GM18505 (cell line): Measurements from ENCODE around the gene CALY.
"Not testable (repeated sequence)": the region's sequence is repeated elsewhere in the genome, so short reads cannot be mapped to it uniquely, and the experiment has no call there.

Source experiments
- ATAC-seq: cut with Tn5 transposase; IDR thresholded peaks from one replicate; pipeline ENCODE4 v1.9.1; 2021; ENCODE audit not compliant: unreplicated experiment
- POLR2A ChIP-seq: IDR thresholded peaks from 4 replicates; pipeline ENCODE4 v1.6.1; 2011; ENCODE audit warnings: borderline replicate concordance; ENCODE audit not compliant: insufficient read depth, insufficient read length; ENCODE audit errors: extremely low read depth

Gene CALY

GRCh38 chr10:133326745-133327650 is 9.7 kb downstream of the CALY start:
- no peak for TF ChIP-seq POLR2A
- no peak for ATAC-seq

DNA sequence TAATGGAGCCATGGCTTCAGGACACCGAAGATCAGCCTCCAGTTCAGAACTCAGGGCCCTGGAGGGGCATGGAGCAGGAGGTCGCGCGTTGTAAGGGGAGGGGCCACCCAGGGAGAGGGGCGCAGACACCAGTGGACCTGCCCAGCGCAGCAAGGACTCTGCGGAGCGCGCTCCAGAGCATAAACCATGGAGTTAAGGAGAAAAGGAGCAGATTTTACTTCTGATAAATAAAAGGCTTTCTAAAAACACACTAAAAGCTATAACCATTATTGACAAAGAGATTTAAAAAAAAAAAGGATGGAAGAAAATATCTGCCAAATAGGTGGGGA is 10.5 kb downstream of the CALY start:
- ATAC-seq = no peak
- TF ChIP-seq POLR2A = no peak

- TF ChIP-seq POLR2A = no peak
- no peak for ATAC-seq
Observed at GRCh38 chr10:133325440-133326222, 11.1 kb downstream of the CALY start.

DNA sequence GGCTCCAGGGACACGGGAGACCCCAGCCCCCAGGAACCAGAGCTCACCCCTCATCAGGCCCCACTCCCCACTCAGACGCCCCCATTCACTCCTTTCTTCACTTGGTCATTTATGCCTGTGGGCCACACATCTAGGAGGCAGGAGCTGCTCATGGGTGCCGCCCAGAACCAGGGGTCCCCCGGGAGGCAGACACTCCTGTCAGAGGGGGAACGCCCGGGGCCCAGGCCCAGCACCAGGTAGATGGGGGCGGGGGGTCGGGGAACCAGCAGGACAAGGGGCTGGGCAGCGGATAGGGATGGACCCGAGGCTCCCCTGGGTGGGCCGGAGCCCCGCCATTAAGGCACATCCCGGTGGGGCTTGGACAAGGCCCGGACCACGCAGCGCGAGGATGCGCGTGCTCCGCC is 11.8 kb downstream of the CALY start:
- no peak for TF ChIP-seq POLR2A
- ATAC-seq = no peak

GRCh38 chr10:133324198-133324792 is 12.4 kb downstream of the CALY start:
- no peak for ATAC-seq
- no peak for TF ChIP-seq POLR2A

- ATAC-seq = not testable (repeated sequence)
Observed at GRCh38 chr10:133322064-133322709, 14.5 kb downstream of the CALY start.

DNA sequence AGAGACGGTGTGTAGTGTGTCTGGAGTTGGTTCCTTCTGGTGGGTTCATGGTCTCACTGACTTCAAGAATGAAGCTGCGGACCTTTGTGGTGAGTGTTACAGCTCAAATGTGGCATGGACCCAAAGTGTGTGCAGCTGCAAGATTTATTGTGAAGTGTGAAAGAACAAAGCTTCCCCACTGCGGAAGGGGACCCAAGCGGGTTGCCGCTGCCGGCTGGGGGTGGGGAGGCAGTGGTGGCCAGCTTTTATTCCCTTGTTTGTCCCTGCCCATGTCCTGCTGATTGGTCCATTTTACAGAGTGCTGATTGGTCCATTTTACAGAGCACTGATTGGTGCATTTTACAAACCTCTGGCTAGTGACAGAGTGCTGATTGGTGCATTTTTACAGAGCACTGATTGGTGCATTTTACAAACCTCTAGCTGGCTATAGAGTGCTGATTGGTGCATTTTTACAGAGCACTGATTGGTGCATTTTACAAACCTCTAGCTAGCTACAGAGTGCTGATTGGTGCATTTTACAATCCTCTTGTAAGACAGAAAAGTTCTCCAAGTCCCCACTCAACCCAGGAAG is 15.8 kb downstream of the CALY start:
- ATAC-seq = not testable (repeated sequence)

DNA sequence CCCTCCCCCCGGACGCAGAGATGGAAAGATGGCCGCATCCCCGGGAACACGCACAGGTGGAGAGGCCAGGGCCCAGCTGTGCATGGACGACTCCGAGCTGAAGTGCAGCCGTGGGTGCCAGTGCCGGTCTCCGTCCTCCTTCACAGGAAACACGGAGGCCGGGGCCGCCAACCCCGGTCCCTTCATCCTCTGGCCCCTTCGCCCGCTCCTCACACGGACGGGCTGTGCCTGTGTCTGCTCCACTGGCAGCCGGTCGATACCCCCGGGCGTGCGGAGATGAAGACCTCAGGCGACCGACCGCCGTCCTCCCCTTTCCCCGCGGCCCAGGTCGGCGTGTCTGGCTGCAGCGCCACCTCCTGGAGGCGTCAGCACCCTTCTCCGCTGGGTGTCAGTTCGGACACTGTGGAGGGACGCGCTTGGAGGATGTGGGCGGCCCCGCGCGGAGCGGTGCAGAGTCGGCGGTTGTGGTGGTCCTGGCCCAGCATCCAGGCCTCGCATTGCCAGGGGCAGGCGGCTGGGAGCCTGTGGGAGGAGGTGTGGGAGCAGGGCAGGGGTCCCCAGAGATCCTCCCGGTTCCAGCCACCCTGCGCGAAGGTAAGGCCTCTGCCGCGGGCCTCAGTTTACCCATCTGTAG is 18.1 kb downstream of the CALY start:
- peak; percentile 91 for ATAC-seq
- no peak for TF ChIP-seq POLR2A

DNA sequence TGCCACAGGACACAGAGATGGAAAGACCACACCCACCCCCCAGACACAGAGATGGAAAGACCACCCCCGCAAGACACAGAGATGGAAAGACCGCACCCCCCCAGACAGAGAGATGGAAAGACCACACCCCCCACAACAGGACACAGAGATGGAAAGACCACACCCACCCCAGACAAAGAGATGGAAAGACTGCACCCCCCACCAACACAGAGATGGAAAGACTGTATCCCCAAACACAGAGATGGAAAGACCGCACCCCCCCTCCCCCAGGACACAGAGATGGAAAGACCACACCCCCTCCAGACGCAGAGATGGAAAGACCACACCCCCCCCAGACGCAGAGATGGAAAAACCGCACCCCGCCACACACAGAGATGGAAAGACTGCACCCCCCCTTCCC is 20.0 kb downstream of the CALY start:
- ATAC-seq = no peak
- TF ChIP-seq POLR2A = no peak

DNA sequence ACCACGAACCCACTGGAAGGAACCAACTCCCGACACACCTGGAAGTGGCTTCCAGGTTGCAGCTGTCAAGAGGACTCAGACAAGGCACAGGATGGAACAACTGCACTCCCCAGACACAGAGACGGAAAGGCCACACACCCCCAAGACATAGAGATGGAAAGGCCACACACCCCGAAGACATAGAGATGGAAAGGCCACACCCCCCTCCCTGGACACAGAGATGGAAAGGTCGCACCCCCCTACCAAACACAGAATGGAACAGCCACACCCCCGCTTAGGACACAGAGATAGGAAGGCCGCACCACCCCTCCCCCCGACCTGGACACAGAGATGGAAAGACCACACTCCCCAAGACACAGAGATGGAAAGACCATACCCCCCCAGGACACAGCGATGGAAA is 20.4 kb downstream of the CALY start:
- no peak for TF ChIP-seq POLR2A
- no peak for ATAC-seq

GRCh38 chr10:133315847-133316246 is 20.8 kb downstream of the CALY start:
- TF ChIP-seq POLR2A = no peak

DNA sequence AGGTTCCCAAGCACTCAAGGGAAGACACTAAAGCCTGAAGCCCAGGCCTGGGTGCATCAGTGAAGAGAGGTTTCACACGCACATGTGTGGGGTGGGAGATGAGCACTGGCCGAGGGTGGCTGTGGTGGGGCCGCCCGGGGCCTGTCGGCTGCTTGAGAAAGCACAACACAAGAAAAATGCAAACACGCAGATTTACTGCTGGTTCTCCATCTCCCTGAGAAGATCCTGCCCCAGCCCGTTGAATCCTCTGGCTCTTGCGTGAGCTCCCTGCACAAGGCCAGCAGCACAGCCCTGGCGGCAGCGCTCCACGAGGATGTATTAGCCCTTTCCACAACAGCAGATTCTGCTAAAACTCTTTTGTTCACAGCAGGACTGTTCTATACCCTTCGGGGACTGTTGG is 21.8 kb downstream of the CALY start:
- ATAC-seq = no peak

More at GRCh38 chr10:133315847-133316246, 20.8 kb downstream of the CALY start:
- no peak for ATAC-seq

GRCh38 chr10:133313192-133313591 is 23.5 kb downstream of the CALY start:
- ATAC-seq = no peak
- TF ChIP-seq POLR2A = no peak

More for the DNA sequence above, 21.8 kb downstream of the CALY start:
- TF ChIP-seq POLR2A = no peak
